HL-60 (cell line): ENCODE measurements around the gene PTPRM.

Experiments
- DNase-seq, 2 experiments: peaks; one replicate each; pipeline ENCODE4 v3.0.0-alpha.2; 2010 to 2020; ENCODE audit warnings: low read depth in 1 of 2, low spot score in 1 of 2
- H3K27ac ChIP-seq: fragments of 250-450 bp; sonication (Bioruptor Pico); replicated peaks from 2 replicates; pipeline ENCODE4 v1.5.1; 2020; ENCODE audit warnings: mild to moderate bottlenecking, moderate library complexity
- H3K27me3 ChIP-seq: fragments of 250-450 bp; sonication (Bioruptor Pico); 2 replicates; pipeline ENCODE4 v1.5.1; 2021; ENCODE audit warnings: mild to moderate bottlenecking, moderate library complexity; ENCODE audit not compliant: insufficient read depth, poor library complexity, severe bottlenecking
- H3K4me3 ChIP-seq: replicated peaks from 2 replicates; pipeline ENCODE4 v1.5.1; 2011; ENCODE audit warnings: mild to moderate bottlenecking, control low read depth, low read length; ENCODE audit not compliant: insufficient read depth
- GABPA ChIP-seq: IDR thresholded peaks from 2 replicates; pipeline ENCODE4 v1.6.1; 2012; ENCODE audit warnings: low read depth
- POLR2AphosphoS5 ChIP-seq: IDR thresholded peaks from 2 replicates; pipeline ENCODE4 v1.6.1; 2012; ENCODE audit warnings: low read depth
- SPI1 ChIP-seq: IDR thresholded peaks from 2 replicates; pipeline ENCODE4 v1.6.1; 2012; ENCODE audit warnings: low read depth, mild to moderate bottlenecking, borderline replicate concordance
- TF ChIP-seq, protein P1 (sequence below): IDR thresholded peaks from one replicate; pipeline ENCODE4 v1.5.1; 2011; ENCODE audit warnings: low read length, control low read depth, inconsistent platforms; ENCODE audit not compliant: insufficient read depth
- TF ChIP-seq, protein P2 (sequence below): IDR thresholded peaks from 2 replicates; pipeline ENCODE4 v1.6.1; 2012; ENCODE audit warnings: low read depth; ENCODE audit not compliant: insufficient replicate concordance

Gene PTPRM

DNA sequence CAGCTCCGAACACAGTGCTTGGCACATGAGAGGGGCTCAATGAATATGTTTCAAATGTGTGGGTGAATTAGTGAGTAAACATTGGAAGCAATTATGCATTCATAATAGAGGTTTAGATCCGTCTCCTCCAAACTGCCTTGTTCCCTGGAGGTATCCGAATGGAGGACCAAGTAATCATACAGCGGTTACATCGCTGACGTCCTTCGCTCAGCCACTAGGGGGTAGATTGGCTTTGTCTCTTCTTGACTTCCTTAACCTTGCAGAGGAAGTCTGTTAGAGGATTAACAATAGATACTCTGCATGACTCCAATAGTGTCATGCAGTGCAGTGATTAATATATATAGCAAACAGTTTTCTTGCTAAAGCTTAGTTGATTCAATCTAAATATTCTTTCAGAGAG lies 517.0 kb downstream of the PTPRM start:
- H3K27me3 ChIP-seq, result no peaks in the 10 kb centered on the region
- DNase-seq, result peak; percentile 12 to 37
- TF ChIP-seq, protein P1, sequence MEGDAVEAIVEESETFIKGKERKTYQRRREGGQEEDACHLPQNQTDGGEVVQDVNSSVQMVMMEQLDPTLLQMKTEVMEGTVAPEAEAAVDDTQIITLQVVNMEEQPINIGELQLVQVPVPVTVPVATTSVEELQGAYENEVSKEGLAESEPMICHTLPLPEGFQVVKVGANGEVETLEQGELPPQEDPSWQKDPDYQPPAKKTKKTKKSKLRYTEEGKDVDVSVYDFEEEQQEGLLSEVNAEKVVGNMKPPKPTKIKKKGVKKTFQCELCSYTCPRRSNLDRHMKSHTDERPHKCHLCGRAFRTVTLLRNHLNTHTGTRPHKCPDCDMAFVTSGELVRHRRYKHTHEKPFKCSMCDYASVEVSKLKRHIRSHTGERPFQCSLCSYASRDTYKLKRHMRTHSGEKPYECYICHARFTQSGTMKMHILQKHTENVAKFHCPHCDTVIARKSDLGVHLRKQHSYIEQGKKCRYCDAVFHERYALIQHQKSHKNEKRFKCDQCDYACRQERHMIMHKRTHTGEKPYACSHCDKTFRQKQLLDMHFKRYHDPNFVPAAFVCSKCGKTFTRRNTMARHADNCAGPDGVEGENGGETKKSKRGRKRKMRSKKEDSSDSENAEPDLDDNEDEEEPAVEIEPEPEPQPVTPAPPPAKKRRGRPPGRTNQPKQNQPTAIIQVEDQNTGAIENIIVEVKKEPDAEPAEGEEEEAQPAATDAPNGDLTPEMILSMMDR, result peak; percentile 42
- TF ChIP-seq SPI1, result peak; percentile 62; the same call in 1 of the 2 replicates
- no peak for TF ChIP-seq GABPA
- H3K27ac ChIP-seq, result no peak overlapping the region
- H3K4me3 ChIP-seq, result no peak overlapping the region

DNA sequence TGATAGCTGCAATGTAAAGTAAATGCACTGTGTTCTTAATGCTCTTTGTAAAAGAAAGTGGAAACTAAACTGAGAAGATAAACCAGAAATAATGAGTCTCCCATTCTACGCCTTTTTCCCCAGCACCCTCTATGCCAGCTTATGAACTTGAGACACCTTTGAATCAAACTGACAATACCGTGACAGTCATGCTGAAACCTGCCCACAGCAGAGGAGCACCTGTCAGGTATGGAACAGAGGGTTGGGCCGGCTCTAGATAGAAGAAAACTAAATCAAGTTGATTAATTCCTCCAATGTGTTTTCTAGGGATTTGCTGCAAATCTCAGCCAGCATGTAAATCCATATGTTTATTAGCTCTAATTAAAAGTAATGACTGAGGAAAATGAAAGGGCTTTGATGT lies 521.5 kb downstream of the PTPRM start:
- no peak for DNase-seq
- TF ChIP-seq SPI1 (no peak), POLR2AphosphoS5 (no peak), GABPA (no peak)
- TF ChIP-seq, protein P1, result no peak
- TF ChIP-seq, protein P2, sequence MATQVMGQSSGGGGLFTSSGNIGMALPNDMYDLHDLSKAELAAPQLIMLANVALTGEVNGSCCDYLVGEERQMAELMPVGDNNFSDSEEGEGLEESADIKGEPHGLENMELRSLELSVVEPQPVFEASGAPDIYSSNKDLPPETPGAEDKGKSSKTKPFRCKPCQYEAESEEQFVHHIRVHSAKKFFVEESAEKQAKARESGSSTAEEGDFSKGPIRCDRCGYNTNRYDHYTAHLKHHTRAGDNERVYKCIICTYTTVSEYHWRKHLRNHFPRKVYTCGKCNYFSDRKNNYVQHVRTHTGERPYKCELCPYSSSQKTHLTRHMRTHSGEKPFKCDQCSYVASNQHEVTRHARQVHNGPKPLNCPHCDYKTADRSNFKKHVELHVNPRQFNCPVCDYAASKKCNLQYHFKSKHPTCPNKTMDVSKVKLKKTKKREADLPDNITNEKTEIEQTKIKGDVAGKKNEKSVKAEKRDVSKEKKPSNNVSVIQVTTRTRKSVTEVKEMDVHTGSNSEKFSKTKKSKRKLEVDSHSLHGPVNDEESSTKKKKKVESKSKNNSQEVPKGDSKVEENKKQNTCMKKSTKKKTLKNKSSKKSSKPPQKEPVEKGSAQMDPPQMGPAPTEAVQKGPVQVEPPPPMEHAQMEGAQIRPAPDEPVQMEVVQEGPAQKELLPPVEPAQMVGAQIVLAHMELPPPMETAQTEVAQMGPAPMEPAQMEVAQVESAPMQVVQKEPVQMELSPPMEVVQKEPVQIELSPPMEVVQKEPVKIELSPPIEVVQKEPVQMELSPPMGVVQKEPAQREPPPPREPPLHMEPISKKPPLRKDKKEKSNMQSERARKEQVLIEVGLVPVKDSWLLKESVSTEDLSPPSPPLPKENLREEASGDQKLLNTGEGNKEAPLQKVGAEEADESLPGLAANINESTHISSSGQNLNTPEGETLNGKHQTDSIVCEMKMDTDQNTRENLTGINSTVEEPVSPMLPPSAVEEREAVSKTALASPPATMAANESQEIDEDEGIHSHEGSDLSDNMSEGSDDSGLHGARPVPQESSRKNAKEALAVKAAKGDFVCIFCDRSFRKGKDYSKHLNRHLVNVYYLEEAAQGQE, result no peak
- no peaks in the 10 kb centered on the region for H3K27me3 ChIP-seq
- H3K4me3 ChIP-seq, result no peak overlapping the region
- H3K27ac ChIP-seq, result no peak overlapping the region

GRCh38 chr18:8091035-8091434 lies 523.9 kb downstream of the PTPRM start:
- no peak for DNase-seq
- H3K27me3 ChIP-seq, result no peaks in the 10 kb centered on the region
- TF ChIP-seq GABPA (no peak), POLR2AphosphoS5 (no peak), SPI1 (no peak)
- TF ChIP-seq, protein P1, result no peak
- TF ChIP-seq, protein P2, result no peak
- no peak overlapping the region for H3K27ac ChIP-seq
- no peak overlapping the region for H3K4me3 ChIP-seq

- H3K4me3 ChIP-seq, result no peak overlapping the region
- H3K27me3 ChIP-seq, result no peaks in the 10 kb centered on the region
- no peak for DNase-seq
- TF ChIP-seq, protein P2, result no peak
- no peak for TF ChIP-seq GABPA
- TF ChIP-seq SPI1, result no peak
- no peak for TF ChIP-seq POLR2AphosphoS5
- TF ChIP-seq, protein P1, result no peak
- no peak overlapping the region for H3K27ac ChIP-seq
These were observed 528.9 kb downstream of the PTPRM start for GRCh38 chr18:8095947-8096570.
